Measurements from ENCODE around the gene TBC1D22A. TPM values are rescaled to one million over a fixed set of nuclear protein-coding genes. Genes with fewer than 3 reads are reported as not detected.
"Not testable (repeated sequence)": the region's sequence is repeated elsewhere in the genome, so short reads cannot be mapped to it uniquely, and the experiment has no call there.

The TBC1D22A gene
- total RNA-seq, 1 donor from 2014 or later: 14.3 TPM

GRCh38 chr22:47168441-47168840 lies 406.0 kb downstream of the TBC1D22A start:
- H3K9me3 Mint-ChIP-seq: peaks cover 2% of the 10 kb centered on the region
- H3K4me3 Mint-ChIP-seq: no peak overlapping the region
- peaks cover 39% of the 10 kb centered on the region for H3K4me1 Mint-ChIP-seq
- DNase-seq (ENCODE audit: low read depth, low spot score): no peak
- no peak for TF ChIP-seq CTCF (conservative IDR thresholded peaks at IDR 0.05)
- H3K36me3 Mint-ChIP-seq (ENCODE audit: low read depth): peaks cover 6% of the 10 kb centered on the region
- no peak overlapping the region for H3K27ac Mint-ChIP-seq (ENCODE audit: unreplicated experiment)
- peaks cover 4% of the 10 kb centered on the region for H3K27me3 Mint-ChIP-seq (ENCODE audit: low read depth)

GRCh38 chr22:47168900-47169800 lies 406.7 kb downstream of the TBC1D22A start:
- Mint-ChIP-seq H3K9me3 (peaks cover 2% of the 10 kb centered on the region), H3K27ac (ENCODE audit: unreplicated experiment) (no peak overlapping the region), H3K4me1 (peaks cover 32% of the 10 kb centered on the region), H3K36me3 (ENCODE audit: low read depth) (peaks cover 6% of the 10 kb centered on the region), H3K4me3 (no peak overlapping the region), H3K27me3 (ENCODE audit: low read depth) (peaks cover 4% of the 10 kb centered on the region)
- DNase-seq (ENCODE audit: low read depth, low spot score): no peak
- TF ChIP-seq CTCF (conservative IDR thresholded peaks at IDR 0.05): no peak

GRCh38 chr22:47169801-47170140 lies 407.3 kb downstream of the TBC1D22A start:
- peaks cover 2% of the 10 kb centered on the region for H3K9me3 Mint-ChIP-seq
- no peak overlapping the region for H3K4me3 Mint-ChIP-seq
- peaks cover 26% of the 10 kb centered on the region for H3K4me1 Mint-ChIP-seq
- no peak overlapping the region for H3K27ac Mint-ChIP-seq (ENCODE audit: unreplicated experiment)
- H3K36me3 Mint-ChIP-seq (ENCODE audit: low read depth): peaks cover 6% of the 10 kb centered on the region
- no peak for DNase-seq (ENCODE audit: low read depth, low spot score)
- no peak for TF ChIP-seq CTCF (conservative IDR thresholded peaks at IDR 0.05)
- H3K27me3 Mint-ChIP-seq (ENCODE audit: low read depth): peaks cover 1% of the 10 kb centered on the region

GRCh38 chr22:47170511-47171440 lies 408.3 kb downstream of the TBC1D22A start:
- not testable (repeated sequence) for H3K36me3 Mint-ChIP-seq (ENCODE audit: low read depth); H3K27ac Mint-ChIP-seq (ENCODE audit: unreplicated experiment); DNase-seq (ENCODE audit: low read depth, low spot score)

GRCh38 chr22:47171441-47172221 lies 409.2 kb downstream of the TBC1D22A start:
- H3K27ac Mint-ChIP-seq (ENCODE audit: unreplicated experiment): no peak overlapping the region
- no peak overlapping the region for H3K4me3 Mint-ChIP-seq
- TF ChIP-seq CTCF (conservative IDR thresholded peaks at IDR 0.05): no peak
- H3K36me3 Mint-ChIP-seq (ENCODE audit: low read depth): peaks cover 6% of the 10 kb centered on the region
- peaks cover 2% of the 10 kb centered on the region for H3K9me3 Mint-ChIP-seq
- no peaks in the 10 kb centered on the region for H3K27me3 Mint-ChIP-seq (ENCODE audit: low read depth)
- no peak for DNase-seq (ENCODE audit: low read depth, low spot score)
- H3K4me1 Mint-ChIP-seq: peaks cover 9% of the 10 kb centered on the region

More at GRCh38 chr22:47170511-47171440, 408.3 kb downstream of the TBC1D22A start:
- H3K4me1 Mint-ChIP-seq: peaks cover 18% of the 10 kb centered on the region
- H3K27me3 Mint-ChIP-seq (ENCODE audit: low read depth); H3K4me3 Mint-ChIP-seq; H3K9me3 Mint-ChIP-seq: not testable (repeated sequence)

Measured in neural crest cell (in vitro differentiated cells).